Right ventricle myocardium inferior (tissue), 1 donor: ENCODE data around the gene SPRR5. TPM values are rescaled to one million over a fixed set of nuclear protein-coding genes. Genes with fewer than 3 reads are reported as not detected.

Experiments used
- ATAC-seq: fragments of 200-7000 bp; cut with Tn5 transposase; one replicate; pipeline ENCODE4 v1.9.1; 2020; ENCODE audit warnings: mild to moderate bottlenecking, moderate library complexity
- DNase-seq: peaks from one replicate; pipeline ENCODE4 v3.0.0; 2021; ENCODE audit errors: missing footprints
- intact Hi-C: fragments of 100-400 bp; cut with DNase I; formaldehyde crosslinking; loops from one replicate; pipeline ENCODE4 v1.11.0; 2022
- total RNA-seq: library from RNA; stranded (reverse); fragmentation: NEBNext Ultra II Directional; extraction: Animal tissue kit (Norgen Biotek cat#: 25700); gene quantifications from one replicate; pipeline ENCODE4 v1.2.1, GENCODE V29; 2021
- donor health status: DM: no; HTN: yes; CAD: no; lungs with severe emphysema.

Gene SPRR5
- total RNA-seq, 1 donor from 2014 or later, result not detected

- intact Hi-C loops, result no loop called here
Measured at GRCh38 chr1:152941037-152941711, 5.8 kb upstream of the SPRR5 start.

GRCh38 chr1:152942161-152942560, 4.8 kb upstream of the SPRR5 start:
- no peak for ATAC-seq
- no peak for DNase-seq
- intact Hi-C loops, result no loop called here

More at GRCh38 chr1:152941037-152941711, 5.8 kb upstream of the SPRR5 start:
- no peak for ATAC-seq
- DNase-seq, result no peak

GRCh38 chr1:152946248-152946647, 758 bp upstream of the SPRR5 start:
- no peak for ATAC-seq
- intact Hi-C loops, result no loop called here
- DNase-seq, result no peak

- DNase-seq (no peak), ATAC-seq (no peak)
- intact Hi-C loops, result no loop called here
Measured at GRCh38 chr1:152951711-152952110, 4.7 kb downstream of the SPRR5 start.

GRCh38 chr1:152953761-152954160, 6.8 kb downstream of the SPRR5 start:
- ATAC-seq (no peak), DNase-seq (no peak)
- intact Hi-C loops, result no loop called here

GRCh38 chr1:152954436-152954835, 7.4 kb downstream of the SPRR5 start:
- DNase-seq, result no peak
- no peak for ATAC-seq
- intact Hi-C loops, result no loop called here

GRCh38 chr1:152957561-152957960, 10.6 kb downstream of the SPRR5 start:
- DNase-seq, result no peak
- intact Hi-C loops, result no loop called here
- ATAC-seq, result no peak

- ATAC-seq, result no peak
- DNase-seq, result no peak
- intact Hi-C loops, result no loop called here
Measured at GRCh38 chr1:152959273-152959672, 12.3 kb downstream of the SPRR5 start.

- ATAC-seq, result no peak
- intact Hi-C loops, result no loop called here
- DNase-seq, result no peak
Measured at GRCh38 chr1:152959801-152960451, 12.9 kb downstream of the SPRR5 start.

- DNase-seq, result no peak
- intact Hi-C loops, result no loop called here
- no peak for ATAC-seq
Measured at GRCh38 chr1:152960452-152961044, 13.5 kb downstream of the SPRR5 start.

- intact Hi-C loops, result no loop called here
- no peak for ATAC-seq
- no peak for DNase-seq
Measured at GRCh38 chr1:152961226-152961891, 14.4 kb downstream of the SPRR5 start.

- intact Hi-C loops, result no loop called here
- DNase-seq, result no peak
- no peak for ATAC-seq
Measured at GRCh38 chr1:152962876-152963415, 15.9 kb downstream of the SPRR5 start.

GRCh38 chr1:152964536-152964935, 17.5 kb downstream of the SPRR5 start:
- ATAC-seq (no peak), DNase-seq (no peak)
- intact Hi-C loops, result no loop called here

- intact Hi-C loops, result no loop called here
- no peak for ATAC-seq
- DNase-seq, result no peak
Measured at GRCh38 chr1:152965853-152966252, 18.8 kb downstream of the SPRR5 start.

GRCh38 chr1:152967201-152967600, 20.2 kb downstream of the SPRR5 start:
- ATAC-seq (no peak), DNase-seq (no peak)
- intact Hi-C loops, result no loop called here

- intact Hi-C loops, result no loop called here
- ATAC-seq, result no peak
- DNase-seq, result no peak
Measured at GRCh38 chr1:152968248-152968647, 21.2 kb downstream of the SPRR5 start.

GRCh38 chr1:152969036-152969435, 22.0 kb downstream of the SPRR5 start:
- DNase-seq (no peak), ATAC-seq (no peak)
- intact Hi-C loops, result no loop called here

- ATAC-seq, result no peak
- DNase-seq, result no peak
- intact Hi-C loops, result no loop called here
Measured at GRCh38 chr1:152970495-152970894, 23.5 kb downstream of the SPRR5 start, which contains the start of gene SPRR4. Gene SPRR4 (plus strand): TSS chr1:152970648. CDS start chr1:152971891, 1,243 bp downstream.

GRCh38 chr1:152972196-152972886, 25.3 kb downstream of the SPRR5 start:
- DNase-seq, result no peak
- intact Hi-C loops, result no loop called here
- no peak for ATAC-seq
